H1 (cell line): ENCODE measurements around the gene SNX24. TPM values are rescaled to one million over a fixed set of nuclear protein-coding genes. Genes with fewer than 3 reads are reported as not detected.

Experiments
- CTCF ChIA-PET: fragments of 300-600 bp; sonication (Branson Sonifier 250); formaldehyde crosslinking; loops from one replicate; lab custom pipeline; 2021; ENCODE audit not compliant: partially characterized antibody; lab: Charles Lee
- POLR2A ChIA-PET: fragments of 300-600 bp; sonication (Branson Sonifier 250); formaldehyde crosslinking; loops from one replicate; lab custom pipeline; 2021; ENCODE audit warnings: inconsistent platforms; ENCODE audit not compliant: partially characterized antibody; lab: Charles Lee
- DNase-seq, 2 experiments: peaks; one replicate each; pipeline versions ENCODE4 v3.0.0 to v3.0.0-alpha.2; 2010 to 2022; ENCODE audit warnings: low spot score in 2 of 2, low read depth in 1 of 2, mixed read lengths in 1 of 2
- FAIRE-seq: peaks from 2 replicates; lab custom pipeline; 2011; peaks lifted over from hg19 to GRCh38; lab: Jason Lieb, UNC
- H2AFZ ChIP-seq: 2 replicates; pipeline ENCODE4 v1.8.1; 2012; ENCODE audit warnings: low read length, inconsistent platforms
- H2AK5ac ChIP-seq: 2 replicates; pipeline ENCODE4 v1.6.1; 2013; ENCODE audit warnings: low read depth, low read length
- H2BK120ac ChIP-seq: replicated peaks from 2 replicates; pipeline ENCODE3; 2013; ENCODE audit warnings: low read depth, low read length, inconsistent platforms
- H2BK12ac ChIP-seq: 2 replicates; pipeline ENCODE4 v1.6.1; 2013; ENCODE audit warnings: low read depth, low read length
- H2BK15ac ChIP-seq: 2 replicates; pipeline ENCODE4 v1.6.1; 2013; ENCODE audit warnings: low read length
- H2BK20ac ChIP-seq: 2 replicates; pipeline ENCODE4 v1.6.1; 2013; ENCODE audit warnings: low read length
- H2BK5ac ChIP-seq: 2 replicates; pipeline ENCODE4 v1.6.1; 2013; ENCODE audit warnings: low read depth, low read length
- H3K14ac ChIP-seq: 2 replicates; pipeline ENCODE4 v1.6.1; 2013; ENCODE audit warnings: inconsistent platforms; ENCODE audit not compliant: insufficient read length
- H3K18ac ChIP-seq: 2 replicates; pipeline ENCODE4 v1.6.1; 2013; ENCODE audit warnings: low read length; ENCODE audit errors: extremely low read depth
- H3K23ac ChIP-seq: 2 replicates; pipeline ENCODE4 v1.6.1; 2013; ENCODE audit warnings: inconsistent platforms; ENCODE audit not compliant: insufficient read length
- H3K23me2 ChIP-seq: 2 replicates; pipeline ENCODE4 v1.6.1; 2013; ENCODE audit warnings: low read depth, low read length
- H3K27ac ChIP-seq: 2 replicates; pipeline ENCODE4 v1.6.1; 2011; ENCODE audit warnings: low read depth, low read length, inconsistent platforms
- H3K27me3 ChIP-seq, 4 experiments: replicated peaks in 1 of 4; 1 replicate in 1 of 4; 2 replicates in 3 of 4; pipeline versions ENCODE4 v1.6.1 to v1.8.1; 2011 to 2013; ENCODE audit warnings: low read length in 3 of 4, mild to moderate bottlenecking in 3 of 4, inconsistent platforms in 2 of 4, mixed read lengths in 2 of 4, moderate library complexity in 1 of 4; ENCODE audit not compliant: control insufficient read depth in 3 of 4, insufficient read depth in 3 of 4; ENCODE audit errors: extremely low read depth in 1 of 4
- H3K36me3 ChIP-seq, 4 experiments: 2 replicates each; pipeline versions ENCODE4 v1.6.1 to v1.8.1; 2011 to 2013; ENCODE audit warnings: mild to moderate bottlenecking in 4 of 4, low read length in 3 of 4, moderate library complexity in 2 of 4, control low read depth in 1 of 4, inconsistent platforms in 1 of 4; ENCODE audit not compliant: insufficient read depth in 4 of 4, control insufficient read depth in 2 of 4
- H3K4ac ChIP-seq: replicated peaks from 2 replicates; pipeline ENCODE3; 2013; ENCODE audit warnings: low read length, low read depth, mixed read lengths, inconsistent platforms; ENCODE audit not compliant: insufficient read length
- H3K4me1 ChIP-seq, 4 experiments: replicated peaks in 1 of 4; 1 replicate in 1 of 4; 2 replicates in 3 of 4; pipeline versions ENCODE4 v1.6.1 to v1.8.1; 2011 to 2013; ENCODE audit warnings: low read length in 3 of 4, inconsistent platforms in 2 of 4, mixed read lengths in 1 of 4; ENCODE audit not compliant: insufficient read depth in 4 of 4, control insufficient read depth in 3 of 4
- H3K4me2 ChIP-seq, 2 experiments: 2 replicates each; pipeline versions ENCODE4 v1.6.1 to v1.8.1; 2011 to 2013; ENCODE audit warnings: low read depth in 2 of 2, low read length in 2 of 2, control low read depth in 1 of 2, inconsistent platforms in 1 of 2, mild to moderate bottlenecking in 1 of 2; ENCODE audit not compliant: insufficient read depth in 1 of 2
- H3K4me3 ChIP-seq, 4 experiments: fragments of 200-600, 300-600 bp in 1 of 4; sonication (generic), shearing (Covaris generic), sonication (Bioruptor Twin) in 1 of 4; 2 replicates each; pipeline versions ENCODE4 v1.5.1 to v1.8.1; 2011 to 2016; ENCODE audit warnings: low read length in 4 of 4, low read depth in 3 of 4, control low read depth in 2 of 4, inconsistent platforms in 2 of 4, mild to moderate bottlenecking in 2 of 4, mixed read lengths in 1 of 4, moderate library complexity in 1 of 4; ENCODE audit not compliant: insufficient read depth in 2 of 4; ENCODE audit errors: extremely low read depth in 1 of 4
- H3K56ac ChIP-seq: replicated peaks from 2 replicates; pipeline ENCODE3; 2013; ENCODE audit warnings: low read depth, mild to moderate bottlenecking, mixed read lengths, low read length, inconsistent platforms; ENCODE audit not compliant: insufficient read length
- H3K79me1 ChIP-seq: 2 replicates; pipeline ENCODE4 v1.6.1; 2013; ENCODE audit warnings: low read depth, low read length, control low read depth
- H3K79me2 ChIP-seq, 2 experiments: 2 replicates each; pipeline versions ENCODE4 v1.6.1 to v1.8.1; 2012 to 2013; ENCODE audit warnings: low read length in 2 of 2, mild to moderate bottlenecking in 2 of 2, inconsistent platforms in 1 of 2; ENCODE audit not compliant: insufficient read depth in 2 of 2, control insufficient read depth in 1 of 2
- H3K9ac ChIP-seq, 4 experiments: replicated peaks in 1 of 4; 1 replicate in 1 of 4; 2 replicates in 3 of 4; pipeline versions ENCODE4 v1.6.1 to v1.8.1; 2011 to 2013; ENCODE audit warnings: low read depth in 3 of 4, low read length in 3 of 4, control low read depth in 2 of 4, mild to moderate bottlenecking in 2 of 4, moderate library complexity in 2 of 4, inconsistent platforms in 1 of 4; ENCODE audit errors: extremely low read depth in 1 of 4
- H3K9me3 ChIP-seq, 2 experiments: 2 replicates each; pipeline versions ENCODE4 v1.6.1 to v1.8.1; 2012 to 2013; ENCODE audit warnings: mild to moderate bottlenecking in 2 of 2, moderate library complexity in 2 of 2, control low read depth in 1 of 2, inconsistent platforms in 1 of 2, low read depth in 1 of 2, low read length in 1 of 2, mixed read lengths in 1 of 2; ENCODE audit not compliant: insufficient read depth in 2 of 2
- H4K20me1 ChIP-seq, 2 experiments: replicated peaks in 1 of 2; 2 replicates each; pipeline versions ENCODE3 to v1.8.1; 2011 to 2013; ENCODE audit warnings: inconsistent platforms in 2 of 2, low read length in 2 of 2, mild to moderate bottlenecking in 1 of 2; ENCODE audit not compliant: insufficient read depth in 2 of 2, control insufficient read depth in 1 of 2
- H4K5ac ChIP-seq: 2 replicates; pipeline ENCODE4 v1.6.1; 2013; ENCODE audit warnings: low read length, low read depth, mixed read lengths, inconsistent platforms; ENCODE audit not compliant: insufficient read length
- H4K8ac ChIP-seq: 2 replicates; pipeline ENCODE4 v1.8.0; 2013; ENCODE audit warnings: mild to moderate bottlenecking, moderate library complexity, low read length, inconsistent platforms; ENCODE audit not compliant: insufficient read depth; ENCODE audit errors: extremely low read depth
- H4K91ac ChIP-seq: replicated peaks from 2 replicates; pipeline ENCODE3; 2013; ENCODE audit warnings: low read length, mixed read lengths, inconsistent platforms; ENCODE audit not compliant: insufficient read length
- BCL11A ChIP-seq, 2 experiments: IDR thresholded peaks; one replicate each; pipeline ENCODE4 v1.6.1; 2011; ENCODE audit warnings: low read depth in 2 of 2, low read length in 2 of 2, mild to moderate bottlenecking in 2 of 2
- CTBP2 ChIP-seq: IDR thresholded peaks from 2 replicates; pipeline ENCODE4 v1.7.0; 2011; ENCODE audit warnings: borderline replicate concordance, mild to moderate bottlenecking, moderate library complexity, mixed read lengths, low read length; ENCODE audit not compliant: insufficient read depth, insufficient read length
- HDAC2 ChIP-seq, 2 experiments: fragments of 300-600 bp in 1 of 2; sonication (generic) in 1 of 2; IDR thresholded peaks; 2 replicates each; pipeline ENCODE4 v1.6.1; 2011 to 2012; ENCODE audit warnings: low read depth in 2 of 2, low read length in 2 of 2, mild to moderate bottlenecking in 2 of 2, moderate library complexity in 2 of 2, borderline replicate concordance in 1 of 2, inconsistent platforms in 1 of 2
- NANOG ChIP-seq: IDR thresholded peaks from 2 replicates; pipeline ENCODE4 v1.6.1; 2011; ENCODE audit warnings: low read length, low read depth, mild to moderate bottlenecking, inconsistent platforms; ENCODE audit not compliant: insufficient read depth, poor library complexity, severe bottlenecking
- PHF8 ChIP-seq: fragments of 200-600 bp; sonication (generic); conservative IDR thresholded peaks from 2 replicates; pipeline ENCODE4 v1.7.1; 2012; ENCODE audit warnings: low read depth, mild to moderate bottlenecking, inconsistent platforms, low read length, moderate library complexity
- RBBP5 ChIP-seq: IDR thresholded peaks from 2 replicates; pipeline ENCODE4 v1.7.1; 2012; ENCODE audit warnings: low read depth, mild to moderate bottlenecking, inconsistent platforms, low read length, moderate library complexity, borderline replicate concordance
- SIX5 ChIP-seq: IDR thresholded peaks from 2 replicates; pipeline ENCODE4 v1.6.1; 2011; ENCODE audit warnings: mild to moderate bottlenecking, low read depth, low read length
- WGBS, 2 experiments: shearing (Covaris generic) in 1 of 2; methylation state at CpG; one replicate each; pipeline versions ENCODE4 v1.1.6 to v1.1.7; 2013 to 2015; ENCODE audit warnings: low lambda C conversion rate in 2 of 2, mixed read lengths in 2 of 2, inconsistent platforms in 1 of 2, low coverage in 1 of 2, missing lambda C conversion rate in 1 of 2; ENCODE audit not compliant: insufficient replicate concordance in 2 of 2, insufficient coverage in 1 of 2, insufficient read length in 1 of 2; ENCODE audit errors: extremely low coverage in 1 of 2, missing lambda C conversion rate in 1 of 2; 5-methylcytosine and 5-hydroxymethylcytosine counted together
- polyA plus RNA-seq, 7 experiments: library from polyadenylated mRNA; depleted of rRNA in 3 of 7; stranded (reverse) in 5 of 7; unstranded in 2 of 7; fragments of >200 nt in 5 of 7; fragments of 200-250 nt in 2 of 7; gene quantifications; 1 replicate in 5 of 7; 2 replicates in 1 of 7; 4 replicates in 1 of 7; pipeline versions ENCODE4 v1.2.1 to v1.2.3, GENCODE V29; 2011 to 2013; ENCODE audit warnings: missing spikeins in 2 of 7, mixed read lengths in 2 of 7
- total RNA-seq: library from RNA; stranded (reverse); fragmentation: NEBNext Ultra II Directional; extraction: Animal tissue kit (Norgen Biotek cat#: 25700); gene quantifications from 2 replicates; pipeline ENCODE4 v1.2.1, GENCODE V29; 2021

The SNX24 gene
- total and polyA plus RNA-seq, 2 of the 8 experiments (the other 6 are each of a cell fraction or from before 2014, with no cell fraction given): 7.3 to 14.3 TPM

DNA sequence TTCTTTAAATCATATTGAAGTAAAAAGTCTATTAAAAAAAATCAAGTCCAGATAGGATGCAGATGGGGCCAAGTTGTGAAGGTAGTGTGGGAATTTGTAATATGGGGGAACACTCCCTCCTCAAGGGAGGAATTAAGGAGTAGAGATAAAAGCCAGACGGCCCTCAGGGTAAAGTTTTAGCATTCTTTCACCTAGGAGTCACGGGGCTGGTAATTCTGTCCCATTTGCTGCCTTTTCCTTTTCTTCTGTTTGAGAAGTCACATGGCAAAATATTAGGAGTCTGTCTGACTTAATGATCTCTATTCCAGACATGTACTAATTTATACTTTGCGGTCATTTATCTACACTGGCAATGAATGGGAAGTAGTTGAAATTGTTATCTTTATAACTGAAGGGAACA is 61.9 kb downstream of the SNX24 start:
- Histone ChIP-seq H3K36me3 (no peaks in the 10 kb centered on the region), H3K4ac (no peak overlapping the region), H3K9ac (no peak overlapping the region), H2BK15ac (no peak overlapping the region), H2BK120ac (no peak overlapping the region), H4K8ac (no peak overlapping the region), H2AFZ (no peak overlapping the region), H3K23me2 (no peaks in the 10 kb centered on the region), H2AK5ac (no peak overlapping the region), H2BK12ac (no peak overlapping the region), H4K5ac (no peak overlapping the region), H2BK5ac (no peak overlapping the region), H3K4me1 (no peaks in the 10 kb centered on the region), H3K4me2 (no peak overlapping the region), H3K27me3 (no peaks in the 10 kb centered on the region), H2BK20ac (no peak overlapping the region), H3K79me2 (no peaks in the 10 kb centered on the region), H3K23ac (no peak overlapping the region), H3K14ac (no peak overlapping the region), H4K91ac (no peak overlapping the region), H3K27ac (no peak overlapping the region), H3K79me1 (no peaks in the 10 kb centered on the region), H3K18ac (no peak overlapping the region), H3K56ac (no peak overlapping the region), H3K4me3 (no peak overlapping the region), H3K9me3 (no peaks in the 10 kb centered on the region), H4K20me1 (no peaks in the 10 kb centered on the region)
- ChIA-PET POLR2A (no interaction called here), CTCF (interaction anchor here (1.4 kb wide), 1 partner anchor 9 kb away, joined by 4 read pairs; no protein-coding TSS in a partner anchor)
- TF ChIP-seq HDAC2 (IDR thresholded peaks at IDR 0.05; ENCODE audit: borderline replicate concordance in 1 of 2, low read depth in 2 of 2, low read length in 2 of 2) (no peak), NANOG (no peak), PHF8 (no peak), CTBP2 (no peak), BCL11A (IDR thresholded peaks at IDR 0.05; ENCODE audit: low read depth in 2 of 2, low read length in 2 of 2) (no peak), RBBP5 (no peak), SIX5 (no peak)
- WGBS, 2 experiments: 82% methylated on average over 3 of the region's 3 CpGs; no CpG with 5 or more reads in 1 of the 2 experiments
- DNase-seq: no peak
- no peak for FAIRE-seq
